Bronchial epithelial cell (primary cell): ENCODE data around the gene CAND1. TPM values are rescaled to one million over a fixed set of nuclear protein-coding genes. Genes with fewer than 3 reads are reported as not detected.

ENCODE experiments used
- DNase-seq: peaks from one replicate; pipeline ENCODE4 v3.0.0-alpha.2; 2010; ENCODE audit warnings: low read depth
- FAIRE-seq: peaks from 2 replicates; lab custom pipeline; 2011; peaks lifted over from hg19 to GRCh38; lab: Jason Lieb, UNC
- H3K27me3 ChIP-seq: 2 replicates; pipeline ENCODE4 v1.5.1; 2011; ENCODE audit warnings: low read length; ENCODE audit not compliant: control insufficient read depth, insufficient read depth
- H3K36me3 ChIP-seq: 2 replicates; pipeline ENCODE4 v1.5.1; 2011; ENCODE audit warnings: low read length; ENCODE audit not compliant: control insufficient read depth, insufficient read depth
- H3K4me3 ChIP-seq: 2 replicates; pipeline ENCODE4 v1.5.1; 2011; ENCODE audit warnings: mild to moderate bottlenecking, low read depth, low read length, control low read depth
- total RNA-seq: library from RNA; depleted of rRNA; stranded (reverse); fragments of >200 nt; gene quantifications from 2 replicates; pipeline ENCODE4 v1.2.1, GENCODE V29; 2014
- TF ChIP-seq, protein P1 (sequence below): IDR thresholded peaks from 2 replicates; pipeline ENCODE4 v1.5.1; 2011; ENCODE audit warnings: mild to moderate bottlenecking, moderate library complexity, low read length, control low read depth, inconsistent platforms; ENCODE audit not compliant: insufficient read depth, severe bottlenecking

Gene CAND1
- total RNA-seq, 1 donor from 2014 or later, result 92.1 TPM

DNA sequence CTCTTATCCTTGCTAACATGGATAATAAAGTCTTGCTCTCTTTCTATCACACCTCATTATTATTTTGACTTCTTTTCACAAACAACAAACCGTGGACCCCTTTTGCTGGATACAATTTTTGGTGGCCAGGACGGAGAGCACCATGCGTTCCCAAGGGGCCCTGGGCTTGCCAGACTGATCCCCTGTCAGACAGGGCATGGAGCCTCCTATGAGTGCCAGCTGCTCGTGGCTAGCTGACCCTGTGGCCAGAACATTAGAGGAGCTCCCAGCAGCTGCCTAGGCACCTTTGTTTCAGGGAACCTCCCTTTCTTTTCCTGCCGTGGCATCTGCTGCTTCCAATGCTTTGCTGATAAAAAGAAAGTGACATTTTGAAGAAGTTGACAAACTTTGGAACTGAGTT, 12.5 kb upstream of the CAND1 start:
- FAIRE-seq (no peak), DNase-seq (no peak)
- no peak overlapping the region for H3K4me3 ChIP-seq

DNA sequence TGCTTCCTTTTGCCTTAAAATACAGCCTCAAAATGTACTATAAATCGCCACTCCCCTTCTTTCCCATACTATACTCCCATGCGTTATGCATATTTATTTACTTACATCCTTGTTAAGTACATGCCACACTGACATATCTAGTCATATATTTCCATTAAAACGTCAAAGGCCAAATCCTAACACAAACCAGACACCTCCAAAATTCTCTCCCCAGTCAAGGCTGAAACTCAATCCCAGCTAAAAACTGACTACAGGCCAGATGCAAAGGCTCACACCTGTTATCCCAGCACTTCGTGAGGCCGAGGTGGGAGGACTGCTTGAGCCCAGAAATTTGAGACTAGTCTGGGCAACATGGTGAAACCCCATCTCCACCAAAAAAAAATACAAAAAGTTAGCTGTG, 5.7 kb upstream of the CAND1 start:
- no peak for FAIRE-seq
- TF ChIP-seq, protein P1, sequence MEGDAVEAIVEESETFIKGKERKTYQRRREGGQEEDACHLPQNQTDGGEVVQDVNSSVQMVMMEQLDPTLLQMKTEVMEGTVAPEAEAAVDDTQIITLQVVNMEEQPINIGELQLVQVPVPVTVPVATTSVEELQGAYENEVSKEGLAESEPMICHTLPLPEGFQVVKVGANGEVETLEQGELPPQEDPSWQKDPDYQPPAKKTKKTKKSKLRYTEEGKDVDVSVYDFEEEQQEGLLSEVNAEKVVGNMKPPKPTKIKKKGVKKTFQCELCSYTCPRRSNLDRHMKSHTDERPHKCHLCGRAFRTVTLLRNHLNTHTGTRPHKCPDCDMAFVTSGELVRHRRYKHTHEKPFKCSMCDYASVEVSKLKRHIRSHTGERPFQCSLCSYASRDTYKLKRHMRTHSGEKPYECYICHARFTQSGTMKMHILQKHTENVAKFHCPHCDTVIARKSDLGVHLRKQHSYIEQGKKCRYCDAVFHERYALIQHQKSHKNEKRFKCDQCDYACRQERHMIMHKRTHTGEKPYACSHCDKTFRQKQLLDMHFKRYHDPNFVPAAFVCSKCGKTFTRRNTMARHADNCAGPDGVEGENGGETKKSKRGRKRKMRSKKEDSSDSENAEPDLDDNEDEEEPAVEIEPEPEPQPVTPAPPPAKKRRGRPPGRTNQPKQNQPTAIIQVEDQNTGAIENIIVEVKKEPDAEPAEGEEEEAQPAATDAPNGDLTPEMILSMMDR, result no peak
- no peaks in the 10 kb centered on the region for H3K27me3 ChIP-seq
- no peak for DNase-seq
- no peak overlapping the region for H3K4me3 ChIP-seq
- H3K36me3 ChIP-seq, result no peaks in the 10 kb centered on the region

More for the DNA sequence above, 12.5 kb upstream of the CAND1 start:
- H3K36me3 ChIP-seq, result no peaks in the 10 kb centered on the region
- TF ChIP-seq, protein P1, result no peak
- peaks cover 2% of the 10 kb centered on the region for H3K27me3 ChIP-seq

DNA sequence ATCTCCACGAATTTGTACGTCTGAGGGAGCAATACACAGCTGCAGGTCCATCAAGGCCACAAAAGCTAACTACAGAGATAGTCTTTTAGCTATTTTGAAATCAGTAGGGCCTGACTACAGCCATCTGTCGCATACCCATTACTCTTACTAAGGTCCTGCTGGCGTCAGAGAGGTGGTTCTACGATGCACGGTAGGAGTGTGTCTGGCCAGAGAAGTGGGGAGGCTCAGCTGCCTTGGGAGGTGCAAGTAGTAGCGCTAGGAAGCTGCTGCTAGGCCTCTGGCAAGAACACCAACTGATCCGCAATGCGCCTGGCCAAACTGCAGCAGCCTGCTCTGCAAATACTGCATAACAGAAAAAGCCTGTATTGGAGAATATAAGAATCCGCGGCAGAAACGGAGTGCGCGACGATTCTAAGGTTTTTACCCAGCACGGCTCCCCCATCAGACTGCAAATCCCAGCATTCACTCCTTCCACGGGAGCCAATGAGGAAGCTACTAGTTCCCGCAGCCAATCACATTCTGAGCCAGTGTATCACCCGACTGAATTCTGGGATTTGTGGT, 743 bp upstream of the CAND1 start:
- FAIRE-seq (peak; percentile 43), DNase-seq (peak; percentile 98)
- H3K36me3 ChIP-seq, result no peaks in the 10 kb centered on the region
- TF ChIP-seq, protein P1, result no peak
- no peaks in the 10 kb centered on the region for H3K27me3 ChIP-seq
- H3K4me3 ChIP-seq, result peak overlapping the region; percentile 99

DNA sequence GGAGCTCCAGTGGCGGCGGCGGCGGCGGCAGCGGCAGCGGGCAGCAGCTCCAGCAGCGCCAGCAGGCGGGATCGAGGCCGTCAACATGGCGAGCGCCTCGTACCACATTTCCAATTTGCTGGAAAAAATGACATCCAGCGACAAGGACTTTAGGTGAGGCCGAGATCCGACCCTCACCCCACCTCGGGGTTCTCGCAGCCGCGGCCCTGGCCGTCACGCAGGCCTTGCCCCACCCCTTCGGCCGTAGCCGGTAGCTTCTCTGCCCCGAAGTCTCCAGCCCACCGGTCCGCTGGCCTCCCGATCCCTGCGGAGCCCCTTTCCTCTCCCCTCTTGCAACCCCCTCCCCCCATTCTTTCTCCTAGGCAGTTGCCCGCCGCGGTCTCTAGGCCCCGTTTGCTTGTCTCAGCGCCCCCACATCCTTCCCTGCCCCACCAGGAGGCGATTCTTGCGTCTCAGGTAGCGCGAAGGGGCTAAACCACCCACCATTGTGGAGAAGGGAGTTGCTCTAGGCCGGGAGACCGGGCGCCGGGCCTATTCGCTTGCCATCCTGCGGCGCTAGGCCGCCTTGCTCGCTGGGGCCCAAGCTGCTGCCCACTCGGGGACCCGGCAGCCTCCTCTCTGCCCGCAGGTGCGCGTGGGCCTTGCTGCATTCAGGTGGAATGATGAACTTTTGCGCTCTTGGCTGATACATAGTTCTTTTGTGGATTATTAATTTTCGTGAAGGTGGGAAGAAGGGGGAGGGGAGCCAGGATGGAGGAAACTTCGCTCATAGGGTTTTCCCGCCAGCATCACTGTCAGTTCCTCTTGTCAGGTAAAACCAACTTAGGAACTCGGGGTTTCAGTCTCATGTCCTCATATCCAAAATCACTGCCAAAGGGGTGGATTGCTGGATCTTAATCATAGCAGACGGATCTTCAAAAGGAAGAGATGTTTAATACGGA, 745 bp downstream of the CAND1 start:
- H3K36me3 ChIP-seq, result no peaks in the 10 kb centered on the region
- TF ChIP-seq, protein P1, result no peak
- no peaks in the 10 kb centered on the region for H3K27me3 ChIP-seq
- DNase-seq (peak; percentile 26), FAIRE-seq (no peak)
- peak overlapping the region; percentile 99 for H3K4me3 ChIP-seq

DNA sequence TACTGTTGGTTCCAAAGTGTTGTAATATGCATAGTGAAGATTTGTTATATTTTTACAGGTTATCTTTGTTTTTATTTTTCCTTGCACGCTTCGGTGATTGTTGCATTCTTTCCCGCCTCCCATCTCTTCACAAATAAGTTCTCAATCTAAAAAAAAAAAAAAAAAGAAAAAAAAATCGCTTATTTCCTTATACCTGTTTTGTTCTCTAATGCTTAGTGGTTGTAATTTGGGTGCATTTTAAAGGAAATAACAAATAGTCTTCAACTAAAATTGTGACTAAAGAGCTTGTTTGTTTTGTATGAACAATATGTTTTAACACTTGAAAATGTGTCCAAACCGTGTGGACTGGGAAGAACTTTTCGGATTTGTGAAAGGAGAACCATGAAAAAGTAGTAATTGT, 1.5 kb downstream of the CAND1 start:
- FAIRE-seq, result no peak

More for the DNA sequence above, 1.5 kb downstream of the CAND1 start:
- no peaks in the 10 kb centered on the region for H3K36me3 ChIP-seq
- peak; percentile 12 for DNase-seq
- TF ChIP-seq, protein P1, result no peak
- peak overlapping the region; percentile 99 for H3K4me3 ChIP-seq
- H3K27me3 ChIP-seq, result no peaks in the 10 kb centered on the region
